IMR-90 (cell line): Measurements from ENCODE around the gene CPNE9.
"Not testable (repeated sequence)": the region's sequence is repeated elsewhere in the genome, so short reads cannot be mapped to it uniquely, and the experiment has no call there.

ENCODE experiments used
- BHLHE40 ChIP-seq: fragments of 150-350 bp; IDR thresholded peaks from 2 replicates; pipeline ENCODE4 v1.6.1; 2016; ENCODE audit warnings: mild to moderate bottlenecking, low read depth, low read length
- CEBPB ChIP-seq: IDR thresholded peaks from 2 replicates; pipeline ENCODE4 v1.6.1; 2012; ENCODE audit warnings: low read depth, low read length, improper control_type of control experiment
- CHD1 ChIP-seq: IDR thresholded peaks from 2 replicates; pipeline ENCODE4 v1.6.1; 2012; ENCODE audit warnings: low read depth, low read length, improper control_type of control experiment
- CTCF ChIP-seq: conservative IDR thresholded peaks from 2 replicates; pipeline ENCODE4 v1.5.1; 2012; ENCODE audit warnings: mild to moderate bottlenecking, low read depth, low read length, improper control_type of control experiment
- MAFK ChIP-seq: IDR thresholded peaks from 2 replicates; pipeline ENCODE4 v1.6.1; 2012; ENCODE audit warnings: low read depth, low read length, improper control_type of control experiment
- MAZ ChIP-seq: IDR thresholded peaks from 2 replicates; pipeline ENCODE4 v1.6.1; 2012; ENCODE audit warnings: low read depth, mild to moderate bottlenecking, low read length, improper control_type of control experiment, moderate library complexity, borderline replicate concordance
- MXI1 ChIP-seq: IDR thresholded peaks from 2 replicates; pipeline ENCODE4 v1.6.1; 2012; ENCODE audit warnings: low read depth, mild to moderate bottlenecking, low read length, moderate library complexity, borderline replicate concordance
- NFE2L2 ChIP-seq: fragments of 150-350 bp; IDR thresholded peaks from 2 replicates; pipeline ENCODE4 v1.6.1; 2016; ENCODE audit warnings: low read depth, mild to moderate bottlenecking, low read length
- POLR2A ChIP-seq: IDR thresholded peaks from 2 replicates; pipeline ENCODE4 v1.6.1; 2012; ENCODE audit warnings: mild to moderate bottlenecking, low read depth, low read length
- RAD21 ChIP-seq: IDR thresholded peaks from 2 replicates; pipeline ENCODE4 v1.6.1; 2012; ENCODE audit warnings: low read length, improper control_type of control experiment
- RCOR1 ChIP-seq: IDR thresholded peaks from 2 replicates; pipeline ENCODE4 v1.6.1; 2012; ENCODE audit warnings: mild to moderate bottlenecking, low read length, improper control_type of control experiment; ENCODE audit not compliant: insufficient replicate concordance
- SMC3 ChIP-seq: fragments of 150-350 bp; IDR thresholded peaks from 2 replicates; pipeline ENCODE4 v1.6.1; 2016; ENCODE audit warnings: low read depth, mild to moderate bottlenecking, antibody characterized with exemption, low read length, moderate library complexity
- TF ChIP-seq, protein P1 (sequence below): fragments of 150-350 bp; IDR thresholded peaks from 2 replicates; pipeline ENCODE4 v1.6.1; 2017; ENCODE audit warnings: mild to moderate bottlenecking, antibody characterized with exemption, low read length, low read depth

- TF ChIP-seq BHLHE40, CTCF, POLR2A, RAD21, MAZ, CHD1, NFE2L2, RCOR1, MAFK, CEBPB, MXI1, SMC3: not testable (repeated sequence)
- TF ChIP-seq, protein P1, sequence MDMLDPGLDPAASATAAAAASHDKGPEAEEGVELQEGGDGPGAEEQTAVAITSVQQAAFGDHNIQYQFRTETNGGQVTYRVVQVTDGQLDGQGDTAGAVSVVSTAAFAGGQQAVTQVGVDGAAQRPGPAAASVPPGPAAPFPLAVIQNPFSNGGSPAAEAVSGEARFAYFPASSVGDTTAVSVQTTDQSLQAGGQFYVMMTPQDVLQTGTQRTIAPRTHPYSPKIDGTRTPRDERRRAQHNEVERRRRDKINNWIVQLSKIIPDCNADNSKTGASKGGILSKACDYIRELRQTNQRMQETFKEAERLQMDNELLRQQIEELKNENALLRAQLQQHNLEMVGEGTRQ, result not testable (repeated sequence)
Measured at GRCh38 chr3:9771007-9771406, 67.4 kb downstream of the CPNE9 start.
